OCI-LY1 (cell line): ENCODE measurements around the gene CARD11.

Experiments
- H2AFZ ChIP-seq: fragments of 200-600 bp; sonication (generic), shearing (Covaris generic); 2 replicates; pipeline ENCODE4 v1.6.0; 2014; ENCODE audit warnings: antibody characterized with exemption, mild to moderate bottlenecking, low read length
- H3F3A ChIP-seq: fragments of 200-600 bp; sonication (generic), shearing (Covaris generic); 2 replicates; pipeline ENCODE4 v1.6.0; 2014; ENCODE audit warnings: mild to moderate bottlenecking, antibody characterized with exemption, low read length, moderate library complexity; ENCODE audit not compliant: insufficient read depth
- H3K27ac ChIP-seq: fragments of 200-600 bp; sonication (generic); 2 replicates; pipeline ENCODE4 v1.5.1; 2014; ENCODE audit warnings: low read length, mixed run types, mild to moderate bottlenecking, low read depth; ENCODE audit not compliant: poor library complexity, severe bottlenecking
- H3K27me3 ChIP-seq: fragments of 200-600 bp; sonication (generic); 2 replicates; pipeline ENCODE4 v1.6.0; 2014; ENCODE audit warnings: antibody characterized with exemption, mild to moderate bottlenecking, low read length, moderate library complexity; ENCODE audit not compliant: insufficient read depth
- H3K36me3 ChIP-seq: fragments of 200-600 bp; sonication (generic); 2 replicates; pipeline ENCODE4 v1.6.1; 2014; ENCODE audit warnings: mild to moderate bottlenecking, antibody characterized with exemption, low read length, moderate library complexity, mixed read lengths; ENCODE audit not compliant: insufficient read depth
- H3K4me1 ChIP-seq: fragments of 200-600 bp; sonication (generic); 2 replicates; pipeline ENCODE4 v1.5.1; 2014; ENCODE audit warnings: mild to moderate bottlenecking, low read length, moderate library complexity; ENCODE audit not compliant: insufficient read depth, severe bottlenecking
- H3K4me2 ChIP-seq: fragments of 200-600 bp; sonication (generic), shearing (Covaris generic); 2 replicates; pipeline ENCODE4 v1.6.1; 2014; ENCODE audit warnings: low read length
- H3K4me3 ChIP-seq: fragments of 200-600 bp; sonication (generic); 2 replicates; pipeline ENCODE4 v1.5.1; 2014; ENCODE audit warnings: low read length, low read depth, mild to moderate bottlenecking, mixed read lengths; ENCODE audit not compliant: poor library complexity, severe bottlenecking
- H3K79me2 ChIP-seq: fragments of 200-600 bp; shearing (Covaris generic); 2 replicates; pipeline ENCODE4 v1.6.1; 2016; ENCODE audit warnings: mixed run types, low read length, mixed read lengths; ENCODE audit not compliant: insufficient read depth
- H3K9ac ChIP-seq: fragments of 200-600 bp; sonication (generic), shearing (Covaris generic); 2 replicates; pipeline ENCODE4 v1.6.1; 2014; ENCODE audit warnings: mild to moderate bottlenecking, low read length, mixed read lengths
- H3K9me2 ChIP-seq: fragments of 200-600 bp; sonication (generic), shearing (Covaris generic); 2 replicates; pipeline ENCODE4 v1.6.1; 2014; ENCODE audit warnings: low read depth, mild to moderate bottlenecking, low read length, mixed read lengths
- H3K9me3 ChIP-seq: fragments of 200-600 bp; shearing (Covaris generic); 2 replicates; pipeline ENCODE4 v1.6.1; 2014; ENCODE audit warnings: low read length, mixed read lengths
- H4K20me1 ChIP-seq: fragments of 200-600 bp; sonication (generic), shearing (Covaris generic); 2 replicates; pipeline ENCODE4 v1.6.0; 2016; ENCODE audit warnings: mild to moderate bottlenecking, low read length; ENCODE audit not compliant: insufficient read depth
- EZH2 ChIP-seq: fragments of 200-600 bp; sonication (generic), shearing (Covaris generic); IDR thresholded peaks from 2 replicates; pipeline ENCODE4 v1.8.0; 2017; ENCODE audit warnings: borderline replicate concordance, mixed run types, mild to moderate bottlenecking, antibody characterized with exemption, low read length, moderate library complexity, mixed read lengths
- TF ChIP-seq, protein P1 (sequence below): fragments of 200-600 bp; sonication (generic), shearing (Covaris generic); IDR thresholded peaks from 2 replicates; pipeline ENCODE4 v1.5.1; 2017; ENCODE audit warnings: mild to moderate bottlenecking, antibody characterized with exemption, low read length, moderate library complexity, mixed read lengths

The CARD11 gene

DNA sequence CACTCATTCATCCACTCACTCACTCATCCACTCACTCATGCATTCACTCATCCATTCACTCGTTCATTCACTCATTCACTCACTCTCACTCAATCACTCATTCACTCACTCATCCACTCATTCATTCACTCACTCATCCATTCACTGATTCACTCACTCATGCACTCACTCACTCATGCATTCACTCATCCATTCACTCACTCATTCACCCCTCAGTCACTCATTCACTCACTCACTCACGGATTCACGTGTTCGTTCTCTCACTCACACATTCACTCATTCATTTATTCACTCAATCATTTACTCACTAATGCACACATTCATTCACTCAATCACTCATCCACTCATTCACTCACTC is 73.4 kb downstream of the CARD11 start:
- peaks cover 22% of the 10 kb centered on the region for H3K4me1 ChIP-seq
- H3K27me3 ChIP-seq, result no peaks in the 10 kb centered on the region
- no peak overlapping the region for H3K9ac ChIP-seq
- H3F3A ChIP-seq, result no peaks in the 10 kb centered on the region
- no peaks in the 10 kb centered on the region for H3K79me2 ChIP-seq
- no peak for TF ChIP-seq EZH2
- TF ChIP-seq, protein P1, sequence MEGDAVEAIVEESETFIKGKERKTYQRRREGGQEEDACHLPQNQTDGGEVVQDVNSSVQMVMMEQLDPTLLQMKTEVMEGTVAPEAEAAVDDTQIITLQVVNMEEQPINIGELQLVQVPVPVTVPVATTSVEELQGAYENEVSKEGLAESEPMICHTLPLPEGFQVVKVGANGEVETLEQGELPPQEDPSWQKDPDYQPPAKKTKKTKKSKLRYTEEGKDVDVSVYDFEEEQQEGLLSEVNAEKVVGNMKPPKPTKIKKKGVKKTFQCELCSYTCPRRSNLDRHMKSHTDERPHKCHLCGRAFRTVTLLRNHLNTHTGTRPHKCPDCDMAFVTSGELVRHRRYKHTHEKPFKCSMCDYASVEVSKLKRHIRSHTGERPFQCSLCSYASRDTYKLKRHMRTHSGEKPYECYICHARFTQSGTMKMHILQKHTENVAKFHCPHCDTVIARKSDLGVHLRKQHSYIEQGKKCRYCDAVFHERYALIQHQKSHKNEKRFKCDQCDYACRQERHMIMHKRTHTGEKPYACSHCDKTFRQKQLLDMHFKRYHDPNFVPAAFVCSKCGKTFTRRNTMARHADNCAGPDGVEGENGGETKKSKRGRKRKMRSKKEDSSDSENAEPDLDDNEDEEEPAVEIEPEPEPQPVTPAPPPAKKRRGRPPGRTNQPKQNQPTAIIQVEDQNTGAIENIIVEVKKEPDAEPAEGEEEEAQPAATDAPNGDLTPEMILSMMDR, result no peak
- no peak overlapping the region for H3K27ac ChIP-seq
- H4K20me1 ChIP-seq, result no peaks in the 10 kb centered on the region
- H2AFZ ChIP-seq, result no peak overlapping the region
- no peak overlapping the region for H3K4me2 ChIP-seq
- H3K9me2 ChIP-seq, result no peaks in the 10 kb centered on the region
- H3K4me3 ChIP-seq, result no peak overlapping the region
- H3K9me3 ChIP-seq, result peaks cover 11% of the 10 kb centered on the region
- peaks cover 26% of the 10 kb centered on the region for H3K36me3 ChIP-seq

DNA sequence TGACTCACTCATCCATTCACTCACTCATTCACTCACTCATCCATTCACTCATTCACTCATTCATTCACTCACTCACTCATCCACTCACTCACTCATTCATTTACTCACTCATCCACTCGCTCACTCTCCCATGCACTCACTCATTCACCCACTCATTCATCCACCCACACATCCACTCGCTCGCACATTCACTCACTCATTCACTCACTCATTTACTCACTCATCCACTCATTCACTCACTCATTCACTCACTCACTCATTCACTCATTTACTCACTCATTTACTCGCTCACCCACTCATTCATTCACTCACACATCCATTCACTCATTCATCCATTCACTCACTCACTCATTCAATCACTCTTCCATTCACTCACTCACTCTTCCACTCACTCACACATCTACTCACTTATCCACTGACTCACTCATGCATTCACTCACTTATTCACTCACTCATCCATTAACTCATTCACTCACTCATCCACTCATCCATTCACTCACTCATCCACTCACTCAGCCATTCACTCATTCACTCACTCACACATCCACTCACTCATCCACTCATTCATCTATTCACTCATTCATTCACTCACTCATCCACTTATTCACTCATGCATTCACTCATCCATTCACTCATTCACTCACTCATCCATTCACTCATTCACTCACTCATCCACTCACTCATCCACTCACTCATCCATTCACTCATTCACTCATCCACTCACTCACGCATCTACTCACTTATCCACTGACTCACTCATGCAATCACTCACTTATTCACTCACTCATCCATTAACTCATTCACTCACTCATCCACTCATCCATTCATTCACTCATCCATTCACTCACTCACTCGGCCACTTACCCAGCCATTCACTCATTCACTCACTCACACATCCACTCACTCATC is 74.0 kb downstream of the CARD11 start:
- Histone ChIP-seq H3K4me3 (no peak overlapping the region), H3K9ac (no peak overlapping the region), H2AFZ (no peak overlapping the region), H3K36me3 (peaks cover 30% of the 10 kb centered on the region), H3K27ac (no peak overlapping the region), H3K9me3 (peaks cover 11% of the 10 kb centered on the region), H3F3A (no peaks in the 10 kb centered on the region), H3K4me2 (no peak overlapping the region), H4K20me1 (no peaks in the 10 kb centered on the region), H3K27me3 (no peaks in the 10 kb centered on the region), H3K9me2 (no peaks in the 10 kb centered on the region), H3K79me2 (no peaks in the 10 kb centered on the region), H3K4me1 (peaks cover 22% of the 10 kb centered on the region)
- TF ChIP-seq, protein P1, result no peak
- no peak for TF ChIP-seq EZH2

DNA sequence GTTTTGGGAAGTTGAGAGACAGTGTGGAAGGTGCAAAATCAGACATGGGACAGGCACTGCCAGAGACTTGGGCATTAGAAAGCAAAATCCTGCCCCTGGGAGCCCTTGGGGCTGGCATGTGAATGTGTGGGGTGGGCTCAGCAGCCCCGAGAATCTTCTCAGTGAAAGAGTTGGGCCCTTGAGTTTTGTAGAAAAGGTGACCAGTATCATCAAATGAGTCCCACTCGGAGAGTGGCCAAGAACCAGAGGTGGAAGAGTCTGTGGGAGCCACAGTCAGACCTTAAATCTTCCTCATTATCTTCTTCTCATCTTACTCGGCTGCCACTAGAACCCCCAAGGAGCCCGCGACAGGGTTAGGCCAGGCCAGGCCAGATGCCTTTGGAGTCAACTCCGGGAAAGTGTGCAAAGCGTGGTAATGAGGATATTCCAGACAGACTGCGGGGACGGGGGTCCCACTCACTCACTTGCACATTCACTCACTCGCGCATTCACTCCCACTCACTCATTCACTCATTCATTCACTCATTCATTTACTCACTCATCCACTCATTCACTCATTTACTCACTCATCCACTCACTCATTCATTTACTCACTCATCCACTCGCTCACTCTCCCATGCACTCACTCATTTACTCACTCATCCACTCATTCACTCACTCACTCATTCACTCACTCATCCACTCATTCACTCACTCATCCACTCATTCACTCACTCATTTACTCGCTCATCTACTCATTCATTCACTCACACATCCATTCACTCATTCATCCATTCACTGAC is 74.9 kb downstream of the CARD11 start:
- Histone ChIP-seq H3K4me2 (no peak overlapping the region), H3K9ac (no peak overlapping the region), H2AFZ (no peak overlapping the region), H3K4me3 (no peak overlapping the region), H3K36me3 (peaks cover 30% of the 10 kb centered on the region), H3K27me3 (no peaks in the 10 kb centered on the region), H3K9me3 (peaks cover 11% of the 10 kb centered on the region), H3K79me2 (no peaks in the 10 kb centered on the region), H3K27ac (peak overlapping the region; percentile 78), H3K4me1 (peaks cover 22% of the 10 kb centered on the region), H4K20me1 (no peaks in the 10 kb centered on the region), H3K9me2 (no peaks in the 10 kb centered on the region), H3F3A (no peaks in the 10 kb centered on the region)
- TF ChIP-seq, protein P1, result no peak
- no peak for TF ChIP-seq EZH2
